OCI-LY3 (cell line): ENCODE measurements around the gene SPATA46.

Experiments
- H2AFZ ChIP-seq: fragments of 200-600, 300-600 bp; shearing (Covaris generic); 2 replicates; pipeline ENCODE4 v1.6.0; 2014; ENCODE audit warnings: antibody characterized with exemption, low read depth, low read length
- H3K27ac ChIP-seq: fragments of 200-600, 300-600 bp; sonication (generic); 2 replicates; pipeline ENCODE4 v1.5.1; 2014; ENCODE audit warnings: mild to moderate bottlenecking, low read length, moderate library complexity, mixed read lengths
- H3K27me3 ChIP-seq: fragments of 200-600, 300-600 bp; sonication (generic); 2 replicates; pipeline ENCODE4 v1.6.1; 2014; ENCODE audit warnings: low read depth, low read length, mixed read lengths
- H3K36me3 ChIP-seq: fragments of 200-600, 300-600 bp; sonication (generic); replicated peaks from 2 replicates; pipeline ENCODE3; 2014; ENCODE audit warnings: low read depth, low read length, mixed read lengths
- H3K4me1 ChIP-seq: fragments of 300-600, 200-600 bp; sonication (generic); 2 replicates; pipeline ENCODE4 v1.6.1; 2014; ENCODE audit warnings: low read length, mixed read lengths
- H3K4me2 ChIP-seq: fragments of 200-600, 300-600 bp; sonication (generic); 2 replicates; pipeline ENCODE4 v1.6.1; 2014; ENCODE audit warnings: low read length, mixed read lengths
- H3K4me3 ChIP-seq: fragments of 300-600, 200-600 bp; sonication (generic); 2 replicates; pipeline ENCODE4 v1.5.1; 2014; ENCODE audit warnings: antibody characterized with exemption, mild to moderate bottlenecking, low read length, moderate library complexity
- H3K79me2 ChIP-seq: fragments of 300-600, 200-600 bp; shearing (Covaris generic); 2 replicates; pipeline ENCODE4 v1.6.1; 2014; ENCODE audit warnings: mild to moderate bottlenecking, low read length, mixed read lengths
- H3K9ac ChIP-seq: fragments of 300-600, 200-600 bp; shearing (Covaris generic); 2 replicates; pipeline ENCODE4 v1.6.0; 2014; ENCODE audit warnings: mild to moderate bottlenecking, low read length, moderate library complexity
- H3K9me3 ChIP-seq: fragments of 200-600, 300-600 bp; shearing (Covaris generic); 2 replicates; pipeline ENCODE4 v1.6.1; 2014; ENCODE audit warnings: low read length, mixed read lengths; ENCODE audit not compliant: insufficient read depth
- H4K20me1 ChIP-seq: fragments of 200-600, 300-600 bp; sonication (generic); 2 replicates; pipeline ENCODE4 v1.6.1; 2016; ENCODE audit warnings: low read length, mixed read lengths; ENCODE audit not compliant: insufficient read depth
- EZH2phosphoT487 ChIP-seq: fragments of 200-600 bp; shearing (Covaris generic); IDR thresholded peaks from 2 replicates; pipeline ENCODE4 v1.6.1; 2018; ENCODE audit warnings: antibody characterized with exemption, mixed run types, low read depth
- TF ChIP-seq, protein P1 (sequence below): fragments of 200-600, 300-600 bp; sonication (generic); IDR thresholded peaks from 2 replicates; pipeline ENCODE4 v1.5.1; 2014; ENCODE audit warnings: antibody characterized with exemption, low read length, low read depth

The SPATA46 gene

GRCh38 chr1:162360237-162360873 is 16.3 kb downstream of the SPATA46 start:
- Histone ChIP-seq H3K9me3 (no peaks in the 10 kb centered on the region), H3K36me3 (no peaks in the 10 kb centered on the region), H3K4me2 (no peak overlapping the region), H2AFZ (no peak overlapping the region), H3K27ac (no peak overlapping the region), H3K4me3 (no peak overlapping the region), H3K27me3 (peaks cover 91% of the 10 kb centered on the region), H4K20me1 (peaks cover 38% of the 10 kb centered on the region), H3K4me1 (peaks cover 12% of the 10 kb centered on the region), H3K79me2 (no peaks in the 10 kb centered on the region), H3K9ac (no peak overlapping the region)
- TF ChIP-seq, protein P1, sequence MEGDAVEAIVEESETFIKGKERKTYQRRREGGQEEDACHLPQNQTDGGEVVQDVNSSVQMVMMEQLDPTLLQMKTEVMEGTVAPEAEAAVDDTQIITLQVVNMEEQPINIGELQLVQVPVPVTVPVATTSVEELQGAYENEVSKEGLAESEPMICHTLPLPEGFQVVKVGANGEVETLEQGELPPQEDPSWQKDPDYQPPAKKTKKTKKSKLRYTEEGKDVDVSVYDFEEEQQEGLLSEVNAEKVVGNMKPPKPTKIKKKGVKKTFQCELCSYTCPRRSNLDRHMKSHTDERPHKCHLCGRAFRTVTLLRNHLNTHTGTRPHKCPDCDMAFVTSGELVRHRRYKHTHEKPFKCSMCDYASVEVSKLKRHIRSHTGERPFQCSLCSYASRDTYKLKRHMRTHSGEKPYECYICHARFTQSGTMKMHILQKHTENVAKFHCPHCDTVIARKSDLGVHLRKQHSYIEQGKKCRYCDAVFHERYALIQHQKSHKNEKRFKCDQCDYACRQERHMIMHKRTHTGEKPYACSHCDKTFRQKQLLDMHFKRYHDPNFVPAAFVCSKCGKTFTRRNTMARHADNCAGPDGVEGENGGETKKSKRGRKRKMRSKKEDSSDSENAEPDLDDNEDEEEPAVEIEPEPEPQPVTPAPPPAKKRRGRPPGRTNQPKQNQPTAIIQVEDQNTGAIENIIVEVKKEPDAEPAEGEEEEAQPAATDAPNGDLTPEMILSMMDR, result no peak
- TF ChIP-seq EZH2phosphoT487, result no peak

- H3K27ac ChIP-seq, result no peak overlapping the region
- H3K4me2 ChIP-seq, result no peak overlapping the region
Observed at GRCh38 chr1:162359523-162360236, 17.0 kb downstream of the SPATA46 start.

DNA sequence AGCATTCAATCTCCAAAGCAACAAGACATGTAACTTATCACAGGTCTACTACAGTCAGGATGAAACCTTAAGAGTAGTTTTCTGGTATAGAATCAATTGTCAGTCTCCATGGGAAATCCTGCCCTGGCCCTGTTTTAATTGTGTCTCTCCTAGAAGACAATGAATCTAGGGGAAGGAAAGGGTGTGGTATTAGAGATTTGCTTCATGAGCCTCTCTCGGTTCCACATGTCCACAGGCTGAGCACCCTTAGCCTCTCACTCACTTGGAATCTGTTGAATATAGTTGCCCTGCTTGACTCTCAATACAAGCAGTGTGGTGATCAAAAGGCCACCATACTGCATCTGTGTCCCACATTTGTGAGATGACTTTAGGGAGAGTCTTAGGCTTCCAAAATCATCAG is 17.7 kb downstream of the SPATA46 start:
- H2AFZ ChIP-seq, result no peak overlapping the region
- no peak overlapping the region for H3K9ac ChIP-seq
- TF ChIP-seq, protein P1, result no peak
- no peak for TF ChIP-seq EZH2phosphoT487
- H3K4me3 ChIP-seq, result no peak overlapping the region
- peaks cover 12% of the 10 kb centered on the region for H3K4me1 ChIP-seq
- no peaks in the 10 kb centered on the region for H3K79me2 ChIP-seq
- no peaks in the 10 kb centered on the region for H3K36me3 ChIP-seq
- no peak overlapping the region for H3K4me2 ChIP-seq
- H3K27ac ChIP-seq, result no peak overlapping the region
- H3K27me3 ChIP-seq, result peaks cover 91% of the 10 kb centered on the region
- no peaks in the 10 kb centered on the region for H3K9me3 ChIP-seq
- peaks cover 32% of the 10 kb centered on the region for H4K20me1 ChIP-seq

More at GRCh38 chr1:162359523-162360236, 17.0 kb downstream of the SPATA46 start:
- TF ChIP-seq, protein P1, result no peak
- TF ChIP-seq EZH2phosphoT487, result no peak
- H3K79me2 ChIP-seq, result no peaks in the 10 kb centered on the region
- H3K4me3 ChIP-seq, result no peak overlapping the region
- H3K36me3 ChIP-seq, result no peaks in the 10 kb centered on the region
- H3K9me3 ChIP-seq, result no peaks in the 10 kb centered on the region
- no peak overlapping the region for H2AFZ ChIP-seq
- no peak overlapping the region for H3K9ac ChIP-seq
- peaks cover 12% of the 10 kb centered on the region for H3K4me1 ChIP-seq
- H4K20me1 ChIP-seq, result peaks cover 32% of the 10 kb centered on the region
- peaks cover 91% of the 10 kb centered on the region for H3K27me3 ChIP-seq

GRCh38 chr1:162357681-162358266 is 18.9 kb downstream of the SPATA46 start:
- Histone ChIP-seq H3K27ac (no peak overlapping the region), H3K4me3 (no peak overlapping the region), H3K4me2 (no peak overlapping the region), H3K36me3 (no peaks in the 10 kb centered on the region), H3K4me1 (peaks cover 12% of the 10 kb centered on the region), H2AFZ (no peak overlapping the region), H3K9me3 (no peaks in the 10 kb centered on the region), H4K20me1 (peaks cover 26% of the 10 kb centered on the region), H3K79me2 (no peaks in the 10 kb centered on the region), H3K27me3 (peaks cover 90% of the 10 kb centered on the region), H3K9ac (no peak overlapping the region)
- TF ChIP-seq, protein P1, result peak; percentile 79
- TF ChIP-seq EZH2phosphoT487, result no peak
